Panc1 (cell line): ENCODE measurements around the gene ZNF521. TPM values are rescaled to one million over a fixed set of nuclear protein-coding genes. Genes with fewer than 3 reads are reported as not detected.

Source experiments
- ATAC-seq: fragments of 200-7000 bp; cut with Tn5 transposase; 2 replicates; pipeline ENCODE4 v1.9.1; 2020; ENCODE audit warnings: mild to moderate bottlenecking, moderate library complexity
- BruUV-seq: library from RNA; stranded (reverse); fragments of 400-500 nt; replicated peaks from 2 replicates; lab custom pipeline; 2021; lab: Mats Ljungman, UMichigan
- CTCF ChIA-PET: fragments of 300-600 bp; sonication (Branson Sonifier 250); formaldehyde crosslinking; loops from one replicate; lab custom pipeline; 2022; ENCODE audit warnings: antibody characterized with exemption; lab: Charles Lee
- POLR2A ChIA-PET: fragments of 300-600 bp; sonication (Branson Sonifier 250); formaldehyde crosslinking; loops from one replicate; lab custom pipeline; 2022; ENCODE audit warnings: antibody characterized with exemption; lab: Charles Lee
- DNase-seq: peaks from one replicate; pipeline ENCODE4 v3.0.0-alpha.2; 2010; ENCODE audit warnings: low read depth, low spot score
- H3K27ac ChIP-seq: 2 replicates; pipeline ENCODE4 v1.5.1; 2011; ENCODE audit warnings: mild to moderate bottlenecking, low read length, inconsistent platforms
- H3K27me3 ChIP-seq: fragments of 200-500 bp; sonication (Bioruptor generic); 2 replicates; pipeline ENCODE4 v1.6.0; 2014; ENCODE audit warnings: low read length, inconsistent platforms; ENCODE audit not compliant: control insufficient read depth, insufficient read depth
- H3K36me3 ChIP-seq: fragments of 200-500 bp; sonication (Bioruptor generic); 2 replicates; pipeline ENCODE4 v1.5.1; 2014; ENCODE audit warnings: inconsistent platforms, mild to moderate bottlenecking, low read length, moderate library complexity; ENCODE audit not compliant: control insufficient read depth, insufficient read depth
- H3K4me1 ChIP-seq: 2 replicates; pipeline ENCODE4 v1.5.1; 2011; ENCODE audit warnings: inconsistent platforms, mild to moderate bottlenecking, low read length, moderate library complexity; ENCODE audit not compliant: control insufficient read depth, insufficient read depth
- H3K4me3 ChIP-seq, 2 experiments: 2 replicates each; pipeline ENCODE4 v1.5.1; 2011 to 2012; ENCODE audit warnings: low read depth in 2 of 2, low read length in 2 of 2, mild to moderate bottlenecking in 2 of 2, inconsistent platforms in 1 of 2, moderate library complexity in 1 of 2
- H3K9me3 ChIP-seq: fragments of 200-500 bp; sonication (Bioruptor generic); 2 replicates; pipeline ENCODE4 v1.5.1; 2014; ENCODE audit warnings: low read depth, mild to moderate bottlenecking, inconsistent platforms, low read length, moderate library complexity; ENCODE audit not compliant: control insufficient read depth, insufficient read depth
- POLR2AphosphoS5 ChIP-seq: IDR thresholded peaks from 2 replicates; pipeline ENCODE4 v1.6.1; 2012; ENCODE audit warnings: mild to moderate bottlenecking, low read depth, low read length, moderate library complexity
- SIN3A ChIP-seq: IDR thresholded peaks from 2 replicates; pipeline ENCODE4 v1.6.1; 2012; ENCODE audit warnings: low read depth, mild to moderate bottlenecking, low read length, moderate library complexity, borderline replicate concordance; ENCODE audit not compliant: insufficient read depth
- TCF7L2 ChIP-seq: IDR thresholded peaks from 2 replicates; pipeline ENCODE4 v1.6.1; 2011; ENCODE audit warnings: mild to moderate bottlenecking, low read depth, low read length, inconsistent platforms
- in situ Hi-C: cut with HindIII; loops from 2 replicates; pipeline ENCODE4 v1.10.0; 2016; ENCODE audit warnings: low sequenced_read_pairs, low pct_unique_long_range_greater_than_20kb
- intact Hi-C: fragments of 100-400 bp; cut with micrococcal nuclease; formaldehyde crosslinking; loops from one replicate; pipeline ENCODE4 v1.10.0; 2022; ENCODE audit not compliant: unreplicated experiment
- total RNA-seq: library from RNA; stranded (reverse); gene quantifications from one replicate; pipeline ENCODE4 v1.2.1, GENCODE V29; 2021; ENCODE audit not compliant: unreplicated experiment
- TF ChIP-seq, protein P1 (sequence below), 2 experiments: IDR thresholded peaks; 2 replicates each; pipeline ENCODE4 v1.6.1; 2011 to 2012; ENCODE audit warnings: low read depth in 2 of 2, control low read depth in 1 of 2, low read length in 1 of 2, mild to moderate bottlenecking in 1 of 2, moderate library complexity in 1 of 2; ENCODE audit not compliant: insufficient read depth in 1 of 2
- TF ChIP-seq, protein P2 (sequence below): fragments of 450-650 bp; IDR thresholded peaks from 2 replicates; pipeline ENCODE4 v1.5.1; 2017; ENCODE audit warnings: mild to moderate bottlenecking

The ZNF521 gene
- total RNA-seq, 1 experiment from 2014 or later = 0.15 TPM

DNA sequence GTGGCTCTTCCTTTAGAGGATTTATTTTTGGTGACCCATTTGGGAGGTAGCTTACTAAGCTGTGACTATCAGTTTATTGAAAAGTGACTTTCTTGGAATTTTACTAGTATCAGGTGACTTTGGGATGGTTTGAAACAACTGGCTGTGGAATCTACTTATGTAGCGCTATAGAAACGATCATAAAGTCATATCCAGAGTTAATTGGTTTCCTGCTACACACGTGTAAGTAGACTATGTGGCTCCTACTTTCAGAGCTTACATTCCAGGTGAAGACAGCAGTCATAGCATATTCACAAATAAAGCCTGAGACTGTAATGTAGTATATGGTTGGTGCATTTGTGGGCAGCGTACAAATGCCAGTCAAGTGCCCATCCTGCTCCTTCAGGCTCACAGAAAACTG lies 308.9 kb downstream of the ZNF521 start:
- Histone ChIP-seq H3K4me1 (no peaks in the 10 kb centered on the region), H3K36me3 (no peaks in the 10 kb centered on the region), H3K27me3 (peaks cover 2% of the 10 kb centered on the region; the same call in 1 of the 2 replicates), H3K4me3 (no peak overlapping the region), H3K9me3 (no peaks in the 10 kb centered on the region), H3K27ac (no peak overlapping the region)
- DNase-seq = no peak
- intact Hi-C loops (no loop called here), in situ Hi-C loops (no loop called here)
- TF ChIP-seq TCF7L2 (no peak), SIN3A (no peak), POLR2AphosphoS5 (no peak)
- TF ChIP-seq, protein P1, sequence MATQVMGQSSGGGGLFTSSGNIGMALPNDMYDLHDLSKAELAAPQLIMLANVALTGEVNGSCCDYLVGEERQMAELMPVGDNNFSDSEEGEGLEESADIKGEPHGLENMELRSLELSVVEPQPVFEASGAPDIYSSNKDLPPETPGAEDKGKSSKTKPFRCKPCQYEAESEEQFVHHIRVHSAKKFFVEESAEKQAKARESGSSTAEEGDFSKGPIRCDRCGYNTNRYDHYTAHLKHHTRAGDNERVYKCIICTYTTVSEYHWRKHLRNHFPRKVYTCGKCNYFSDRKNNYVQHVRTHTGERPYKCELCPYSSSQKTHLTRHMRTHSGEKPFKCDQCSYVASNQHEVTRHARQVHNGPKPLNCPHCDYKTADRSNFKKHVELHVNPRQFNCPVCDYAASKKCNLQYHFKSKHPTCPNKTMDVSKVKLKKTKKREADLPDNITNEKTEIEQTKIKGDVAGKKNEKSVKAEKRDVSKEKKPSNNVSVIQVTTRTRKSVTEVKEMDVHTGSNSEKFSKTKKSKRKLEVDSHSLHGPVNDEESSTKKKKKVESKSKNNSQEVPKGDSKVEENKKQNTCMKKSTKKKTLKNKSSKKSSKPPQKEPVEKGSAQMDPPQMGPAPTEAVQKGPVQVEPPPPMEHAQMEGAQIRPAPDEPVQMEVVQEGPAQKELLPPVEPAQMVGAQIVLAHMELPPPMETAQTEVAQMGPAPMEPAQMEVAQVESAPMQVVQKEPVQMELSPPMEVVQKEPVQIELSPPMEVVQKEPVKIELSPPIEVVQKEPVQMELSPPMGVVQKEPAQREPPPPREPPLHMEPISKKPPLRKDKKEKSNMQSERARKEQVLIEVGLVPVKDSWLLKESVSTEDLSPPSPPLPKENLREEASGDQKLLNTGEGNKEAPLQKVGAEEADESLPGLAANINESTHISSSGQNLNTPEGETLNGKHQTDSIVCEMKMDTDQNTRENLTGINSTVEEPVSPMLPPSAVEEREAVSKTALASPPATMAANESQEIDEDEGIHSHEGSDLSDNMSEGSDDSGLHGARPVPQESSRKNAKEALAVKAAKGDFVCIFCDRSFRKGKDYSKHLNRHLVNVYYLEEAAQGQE (IDR thresholded peaks at IDR 0.05; ENCODE audit: insufficient read depth in 1 of 2, low read depth in 2 of 2, low read length in 1 of 2) = no peak
- TF ChIP-seq, protein P2, sequence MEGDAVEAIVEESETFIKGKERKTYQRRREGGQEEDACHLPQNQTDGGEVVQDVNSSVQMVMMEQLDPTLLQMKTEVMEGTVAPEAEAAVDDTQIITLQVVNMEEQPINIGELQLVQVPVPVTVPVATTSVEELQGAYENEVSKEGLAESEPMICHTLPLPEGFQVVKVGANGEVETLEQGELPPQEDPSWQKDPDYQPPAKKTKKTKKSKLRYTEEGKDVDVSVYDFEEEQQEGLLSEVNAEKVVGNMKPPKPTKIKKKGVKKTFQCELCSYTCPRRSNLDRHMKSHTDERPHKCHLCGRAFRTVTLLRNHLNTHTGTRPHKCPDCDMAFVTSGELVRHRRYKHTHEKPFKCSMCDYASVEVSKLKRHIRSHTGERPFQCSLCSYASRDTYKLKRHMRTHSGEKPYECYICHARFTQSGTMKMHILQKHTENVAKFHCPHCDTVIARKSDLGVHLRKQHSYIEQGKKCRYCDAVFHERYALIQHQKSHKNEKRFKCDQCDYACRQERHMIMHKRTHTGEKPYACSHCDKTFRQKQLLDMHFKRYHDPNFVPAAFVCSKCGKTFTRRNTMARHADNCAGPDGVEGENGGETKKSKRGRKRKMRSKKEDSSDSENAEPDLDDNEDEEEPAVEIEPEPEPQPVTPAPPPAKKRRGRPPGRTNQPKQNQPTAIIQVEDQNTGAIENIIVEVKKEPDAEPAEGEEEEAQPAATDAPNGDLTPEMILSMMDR = no peak
- ChIA-PET POLR2A (no interaction called here), CTCF (no interaction called here)
- no peak for ATAC-seq
- no TSS peak for BruUV-seq

DNA sequence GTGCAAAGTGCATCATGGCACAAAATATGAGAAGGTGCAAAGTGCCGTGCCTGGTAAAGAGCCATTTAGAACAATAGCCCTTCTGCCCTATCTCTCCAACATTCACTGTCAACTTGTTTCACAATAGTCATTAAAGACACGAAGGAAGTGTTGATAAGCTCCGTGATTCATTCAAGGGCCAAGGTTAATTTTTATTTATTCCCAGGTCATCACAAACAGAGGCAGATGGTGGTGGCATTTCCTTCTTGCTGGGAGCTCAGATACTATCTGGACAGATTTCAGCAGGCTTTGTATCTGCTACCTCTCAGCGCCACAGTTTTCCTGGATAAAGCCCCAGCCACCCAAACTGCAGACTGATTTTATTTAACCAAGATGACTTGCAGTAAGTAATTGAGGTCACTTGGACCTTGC lies 309.3 kb downstream of the ZNF521 start:
- ATAC-seq (no peak), DNase-seq (no peak)
- no peaks in the 10 kb centered on the region for H3K9me3 ChIP-seq
- in situ Hi-C loops = no loop called here
- H3K27ac ChIP-seq = no peak overlapping the region
- BruUV-seq = no TSS peak
- H3K4me3 ChIP-seq = no peak overlapping the region
- H3K27me3 ChIP-seq = peaks cover 2% of the 10 kb centered on the region; the same call in 1 of the 2 replicates
- no peaks in the 10 kb centered on the region for H3K4me1 ChIP-seq
- no peaks in the 10 kb centered on the region for H3K36me3 ChIP-seq
- ChIA-PET CTCF (no interaction called here), POLR2A (no interaction called here)
- no peak for TF ChIP-seq SIN3A
- TF ChIP-seq TCF7L2 = no peak
- TF ChIP-seq POLR2AphosphoS5 = no peak
- TF ChIP-seq, protein P2 = no peak
- TF ChIP-seq, protein P1 (IDR thresholded peaks at IDR 0.05; ENCODE audit: insufficient read depth in 1 of 2, low read depth in 2 of 2, low read length in 1 of 2) = no peak
- intact Hi-C loops = no loop called here
